ENCODE measurements around the gene RRN3.
"Not testable (repeated sequence)": the region's sequence is repeated elsewhere in the genome, so short reads cannot be mapped to it uniquely, and the experiment has no call there.

The RRN3 gene

DNA sequence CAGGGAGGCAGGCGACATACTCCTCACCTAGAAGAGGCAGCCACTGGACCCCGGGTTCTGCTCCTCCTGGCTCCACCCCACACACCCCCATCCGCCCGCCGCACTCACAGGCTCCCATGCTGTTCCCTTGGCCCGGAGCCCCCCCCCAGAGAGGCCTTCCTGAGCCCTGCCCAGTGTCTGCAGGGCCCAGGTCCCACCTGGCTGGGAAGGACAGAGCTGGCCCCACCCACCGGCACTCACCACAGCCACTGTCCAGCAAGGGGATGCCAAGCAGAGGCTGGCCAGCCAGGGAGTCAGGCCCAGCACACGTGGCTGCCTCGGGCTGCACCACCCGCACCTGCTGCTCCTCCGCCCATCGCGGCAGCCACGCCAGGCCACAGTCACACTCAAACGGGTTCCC, 43.4 kb upstream of the RRN3 start:
- H3K9me3 ChIP-seq (ENCODE audit: control extremely low read depth in 1 of 5, control insufficient read depth in 4 of 5, insufficient read depth in 2 of 5, low read depth in 1 of 5, low read length in 4 of 5); H3K4me3 ChIP-seq (ENCODE audit: control insufficient read depth in 1 of 7, extremely low read depth in 1 of 7, insufficient read depth in 4 of 7, low read depth in 2 of 7, low read length in 6 of 7); H3K27ac ChIP-seq (ENCODE audit: insufficient read depth in 1 of 2, low read depth in 1 of 2, low read length in 2 of 2, poor library complexity in 1 of 2, severe bottlenecking in 2 of 2); H3K4me1 ChIP-seq (ENCODE audit: control extremely low read depth in 1 of 4, control insufficient read depth in 4 of 4, insufficient read depth in 4 of 4, low read length in 3 of 4); DNase-seq; H3K27me3 ChIP-seq (replicated peaks in 2 of 5; ENCODE audit: control insufficient read depth in 4 of 5, insufficient read depth in 5 of 5, low read length in 4 of 5); CTCF ChIA-PET; POLR2A ChIA-PET: not testable (repeated sequence)
- 100% methylated on average over 1 of the region's 15 CpGs for WGBS (ENCODE audit: insufficient coverage)
- H3K36me3 ChIP-seq (ENCODE audit: control insufficient read depth in 4 of 4, insufficient read depth in 4 of 4, low read length in 3 of 4): peaks cover 0 to 13% (median 0%) of the 10 kb centered on the region in 4 experiments

DNA sequence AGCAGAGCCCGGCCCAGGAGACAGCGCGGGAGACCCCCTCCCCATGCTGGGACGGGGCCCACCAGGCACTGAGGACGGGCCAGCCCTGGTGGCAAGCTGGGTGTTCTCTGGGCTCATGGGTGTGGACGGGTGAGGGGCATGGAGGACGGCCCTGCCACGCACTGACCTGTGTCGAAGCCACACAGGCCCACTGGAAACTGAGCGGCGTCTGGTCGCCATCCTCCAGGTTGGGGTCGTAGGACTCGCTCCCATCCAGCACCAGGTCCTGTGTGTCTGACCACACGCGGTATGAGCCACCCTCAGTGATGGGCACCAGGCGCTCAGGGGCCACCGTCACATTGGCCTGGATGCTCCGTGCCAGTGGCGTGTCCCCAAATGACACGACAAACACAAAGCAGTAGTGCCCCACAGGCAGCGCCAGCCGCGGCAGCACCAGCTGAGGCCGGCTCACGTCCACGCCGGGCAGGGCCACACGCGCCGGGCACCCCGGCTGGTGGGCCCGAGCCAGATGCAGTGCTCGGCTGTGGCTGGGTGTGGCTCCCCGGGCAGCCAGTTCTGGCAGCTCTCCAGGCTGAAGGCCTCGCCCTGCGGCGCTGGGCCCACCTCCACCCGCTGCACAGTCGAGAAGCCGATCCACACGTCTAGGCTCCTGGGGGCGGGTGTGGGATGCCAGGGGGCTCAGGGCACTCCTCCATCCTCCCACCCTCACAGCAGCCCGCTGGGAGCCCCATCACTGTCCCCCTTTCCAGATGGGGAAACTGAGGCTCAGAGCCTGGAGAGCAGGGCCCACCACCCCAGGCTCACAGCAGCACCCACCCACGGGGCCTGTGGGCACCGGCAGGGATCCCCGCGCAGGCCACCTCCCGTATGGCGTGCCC, 41.6 kb upstream of the RRN3 start:
- H3K36me3 ChIP-seq (ENCODE audit: control insufficient read depth in 4 of 4, insufficient read depth in 4 of 4, low read length in 3 of 4): peaks cover 0 to 15% (median 0%) of the 10 kb centered on the region in 4 experiments
- 100% methylated on average over 1 of the region's 50 CpGs for WGBS (ENCODE audit: insufficient coverage)
- POLR2A ChIA-PET; H3K27me3 ChIP-seq (replicated peaks in 2 of 5; ENCODE audit: control insufficient read depth in 4 of 5, insufficient read depth in 5 of 5, low read length in 4 of 5); H3K4me1 ChIP-seq (ENCODE audit: control extremely low read depth in 1 of 4, control insufficient read depth in 4 of 4, insufficient read depth in 4 of 4, low read length in 3 of 4); CTCF ChIA-PET; H3K9me3 ChIP-seq (ENCODE audit: control extremely low read depth in 1 of 5, control insufficient read depth in 4 of 5, insufficient read depth in 2 of 5, low read depth in 1 of 5, low read length in 4 of 5); DNase-seq; H3K27ac ChIP-seq (ENCODE audit: insufficient read depth in 1 of 2, low read depth in 1 of 2, low read length in 2 of 2, poor library complexity in 1 of 2, severe bottlenecking in 2 of 2); H3K4me3 ChIP-seq (ENCODE audit: control insufficient read depth in 1 of 7, extremely low read depth in 1 of 7, insufficient read depth in 4 of 7, low read depth in 2 of 7, low read length in 6 of 7): not testable (repeated sequence)

DNA sequence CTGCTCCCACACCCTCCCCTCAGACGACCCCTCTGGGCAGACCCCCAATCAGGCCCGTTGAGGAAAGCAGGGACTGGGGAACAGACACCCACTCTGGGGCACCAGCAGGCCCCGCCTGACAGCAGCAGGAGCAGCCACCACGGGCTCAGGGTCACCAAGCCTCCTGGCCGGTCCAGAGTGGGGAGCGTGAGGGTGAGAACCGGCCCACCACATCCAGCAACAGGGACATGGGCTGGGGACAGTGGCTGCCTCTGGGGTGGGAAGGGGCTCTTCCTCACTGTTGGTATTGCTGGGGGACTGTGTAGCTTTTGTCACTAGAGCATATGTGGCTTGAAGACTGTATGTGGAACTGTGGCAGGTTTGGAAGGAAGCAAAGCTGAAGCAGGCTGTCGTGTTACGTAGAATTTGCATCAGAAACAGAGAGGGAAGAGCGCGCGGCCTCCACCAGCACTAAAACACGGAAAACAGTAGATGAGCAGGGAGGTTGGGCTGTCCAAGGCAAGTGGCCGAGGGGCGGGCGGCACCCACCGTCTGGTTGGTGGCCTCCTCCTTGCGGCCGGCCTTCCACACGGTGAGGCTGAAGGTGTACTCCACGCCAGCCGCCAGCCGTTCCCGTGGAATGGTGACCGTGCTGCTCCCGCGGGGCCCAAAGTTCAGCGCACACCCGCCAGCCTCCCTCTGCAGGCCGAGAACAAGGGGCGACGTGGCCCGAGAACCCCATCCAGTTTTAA, 40.8 kb upstream of the RRN3 start:
- H3K4me3 ChIP-seq (ENCODE audit: control insufficient read depth in 1 of 7, extremely low read depth in 1 of 7, insufficient read depth in 4 of 7, low read depth in 2 of 7, low read length in 6 of 7); DNase-seq; CTCF ChIA-PET; POLR2A ChIA-PET; H3K4me1 ChIP-seq (ENCODE audit: control extremely low read depth in 1 of 4, control insufficient read depth in 4 of 4, insufficient read depth in 4 of 4, low read length in 3 of 4); H3K27me3 ChIP-seq (replicated peaks in 2 of 5; ENCODE audit: control insufficient read depth in 4 of 5, insufficient read depth in 5 of 5, low read length in 4 of 5); H3K9me3 ChIP-seq (ENCODE audit: control extremely low read depth in 1 of 5, control insufficient read depth in 4 of 5, insufficient read depth in 2 of 5, low read depth in 1 of 5, low read length in 4 of 5); H3K27ac ChIP-seq (ENCODE audit: insufficient read depth in 1 of 2, low read depth in 1 of 2, low read length in 2 of 2, poor library complexity in 1 of 2, severe bottlenecking in 2 of 2): not testable (repeated sequence)
- WGBS (ENCODE audit: insufficient coverage): no CpG with 5 or more reads among the region's 33 CpGs
- peaks cover 0 to 15% (median 0%) of the 10 kb centered on the region in 4 experiments for H3K36me3 ChIP-seq (ENCODE audit: control insufficient read depth in 4 of 4, insufficient read depth in 4 of 4, low read length in 3 of 4)

DNA sequence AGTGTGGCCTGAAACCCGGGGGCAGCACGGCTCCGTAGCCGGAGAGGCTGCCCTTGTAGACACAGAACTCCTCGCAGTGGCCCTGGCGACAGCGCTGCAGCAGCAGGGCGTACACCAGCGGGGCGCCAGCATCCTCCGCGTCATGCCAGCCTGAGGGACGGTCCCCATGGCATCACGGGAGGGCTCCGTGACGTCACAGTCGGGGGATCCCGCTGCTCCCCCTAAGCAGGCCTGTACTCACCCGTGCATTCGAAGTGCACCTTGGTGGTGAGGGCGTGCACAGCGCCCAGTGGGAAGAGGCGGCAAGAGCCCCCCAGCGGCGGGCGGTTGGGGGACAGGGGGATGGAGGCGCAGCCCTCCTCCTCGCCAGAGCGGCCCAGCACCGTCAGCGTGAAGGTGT, 39.5 kb upstream of the RRN3 start:
- H3K27me3 ChIP-seq (replicated peaks in 2 of 5; ENCODE audit: control insufficient read depth in 4 of 5, insufficient read depth in 5 of 5, low read length in 4 of 5); H3K27ac ChIP-seq (ENCODE audit: insufficient read depth in 1 of 2, low read depth in 1 of 2, low read length in 2 of 2, poor library complexity in 1 of 2, severe bottlenecking in 2 of 2); H3K4me3 ChIP-seq (ENCODE audit: control insufficient read depth in 1 of 7, extremely low read depth in 1 of 7, insufficient read depth in 4 of 7, low read depth in 2 of 7, low read length in 6 of 7); CTCF ChIA-PET; H3K4me1 ChIP-seq (ENCODE audit: control extremely low read depth in 1 of 4, control insufficient read depth in 4 of 4, insufficient read depth in 4 of 4, low read length in 3 of 4); DNase-seq; H3K9me3 ChIP-seq (ENCODE audit: control extremely low read depth in 1 of 5, control insufficient read depth in 4 of 5, insufficient read depth in 2 of 5, low read depth in 1 of 5, low read length in 4 of 5); POLR2A ChIA-PET: not testable (repeated sequence)
- H3K36me3 ChIP-seq (ENCODE audit: control insufficient read depth in 4 of 4, insufficient read depth in 4 of 4, low read length in 3 of 4): peaks cover 0 to 18% (median 0%) of the 10 kb centered on the region in 4 experiments
- WGBS (ENCODE audit: insufficient coverage): no CpG with 5 or more reads among the region's 31 CpGs

DNA sequence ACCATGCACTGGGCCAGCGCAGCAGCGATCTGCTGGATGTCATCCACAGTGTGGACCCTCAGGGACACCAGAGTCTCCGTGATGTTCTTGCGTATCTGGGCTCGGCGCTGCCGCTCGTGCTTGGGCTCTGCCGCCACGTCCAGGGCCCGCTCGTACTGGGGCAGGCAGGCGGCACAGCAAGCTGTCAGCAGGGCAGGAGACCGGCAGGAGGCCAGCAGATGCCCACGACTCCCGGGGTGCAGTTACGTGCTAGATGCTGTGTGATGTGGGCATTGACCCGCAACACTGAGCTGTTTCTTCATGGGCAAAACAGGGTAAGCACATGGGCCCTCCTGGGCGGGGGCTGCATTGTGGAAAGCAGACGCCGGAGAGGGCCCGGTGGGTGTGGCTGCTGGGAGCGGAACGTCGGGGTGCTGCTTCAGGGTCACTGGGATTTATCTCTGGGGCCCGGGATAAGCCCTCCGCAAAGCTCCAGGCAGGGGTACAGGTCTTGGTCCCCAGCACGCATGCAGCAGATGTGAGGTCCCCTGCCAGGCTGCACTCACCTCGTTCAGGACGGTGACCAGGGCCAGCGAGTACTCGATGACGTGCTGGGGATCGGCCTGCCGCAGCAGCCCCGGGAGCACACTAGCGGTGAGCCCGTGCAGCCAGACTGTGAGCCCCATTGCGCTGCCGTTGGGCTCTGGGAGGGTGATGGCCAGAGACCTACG, 38.8 kb upstream of the RRN3 start:
- WGBS (ENCODE audit: insufficient coverage): 98% methylated on average over 7 of the region's 41 CpGs
- H3K27ac ChIP-seq (ENCODE audit: insufficient read depth in 1 of 2, low read depth in 1 of 2, low read length in 2 of 2, poor library complexity in 1 of 2, severe bottlenecking in 2 of 2); POLR2A ChIA-PET; H3K4me1 ChIP-seq (ENCODE audit: control extremely low read depth in 1 of 4, control insufficient read depth in 4 of 4, insufficient read depth in 4 of 4, low read length in 3 of 4); H3K27me3 ChIP-seq (replicated peaks in 2 of 5; ENCODE audit: control insufficient read depth in 4 of 5, insufficient read depth in 5 of 5, low read length in 4 of 5); H3K9me3 ChIP-seq (ENCODE audit: control extremely low read depth in 1 of 5, control insufficient read depth in 4 of 5, insufficient read depth in 2 of 5, low read depth in 1 of 5, low read length in 4 of 5); CTCF ChIA-PET; H3K4me3 ChIP-seq (ENCODE audit: control insufficient read depth in 1 of 7, extremely low read depth in 1 of 7, insufficient read depth in 4 of 7, low read depth in 2 of 7, low read length in 6 of 7); DNase-seq: not testable (repeated sequence)
- peaks cover 0 to 19% (median 0%) of the 10 kb centered on the region in 4 experiments for H3K36me3 ChIP-seq (ENCODE audit: control insufficient read depth in 4 of 4, insufficient read depth in 4 of 4, low read length in 3 of 4)

DNA sequence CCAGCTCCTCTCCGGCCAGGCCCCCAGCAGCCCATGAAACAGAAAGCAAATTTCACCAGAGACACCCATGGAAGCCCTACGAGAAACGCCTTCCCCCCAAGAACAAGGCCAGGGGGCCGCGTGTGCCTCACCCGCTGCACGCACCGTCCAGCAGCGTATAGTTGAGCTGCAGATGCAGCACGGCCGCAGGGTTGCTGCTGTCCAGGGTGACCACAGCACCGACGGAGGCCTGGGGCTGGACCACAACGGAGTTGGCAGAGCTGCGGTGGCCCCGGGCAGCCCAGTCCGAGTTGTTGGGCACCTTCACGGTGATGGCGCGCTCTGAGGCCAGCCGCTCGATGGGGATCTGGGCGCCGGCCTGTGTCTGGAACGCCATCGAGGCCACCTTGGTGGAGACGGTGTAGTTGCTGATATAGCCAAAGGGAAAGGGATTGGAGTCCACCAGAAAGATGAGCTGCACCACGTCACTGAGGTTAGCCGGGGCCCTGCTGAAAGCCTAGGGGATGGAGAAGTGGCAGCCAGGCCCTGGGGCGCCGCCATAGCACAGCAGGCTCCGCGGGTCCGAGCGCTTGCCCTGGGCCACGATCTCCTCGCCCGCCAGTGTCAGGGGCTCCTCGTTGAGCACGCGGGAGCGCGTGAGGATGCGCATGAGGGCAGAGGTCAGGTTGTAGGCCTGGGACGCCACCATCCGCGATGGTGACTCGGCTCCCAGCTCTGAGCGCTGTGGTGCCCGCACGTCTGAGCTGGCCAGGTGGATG, 37.0 kb upstream of the RRN3 start:
- peaks cover 0 to 21% (median 0%) of the 10 kb centered on the region in 4 experiments for H3K36me3 ChIP-seq (ENCODE audit: control insufficient read depth in 4 of 4, insufficient read depth in 4 of 4, low read length in 3 of 4)
- H3K27me3 ChIP-seq (replicated peaks in 2 of 5; ENCODE audit: control insufficient read depth in 4 of 5, insufficient read depth in 5 of 5, low read length in 4 of 5); CTCF ChIA-PET; H3K4me1 ChIP-seq (ENCODE audit: control extremely low read depth in 1 of 4, control insufficient read depth in 4 of 4, insufficient read depth in 4 of 4, low read length in 3 of 4); H3K27ac ChIP-seq (ENCODE audit: insufficient read depth in 1 of 2, low read depth in 1 of 2, low read length in 2 of 2, poor library complexity in 1 of 2, severe bottlenecking in 2 of 2); POLR2A ChIA-PET; DNase-seq; H3K9me3 ChIP-seq (ENCODE audit: control extremely low read depth in 1 of 5, control insufficient read depth in 4 of 5, insufficient read depth in 2 of 5, low read depth in 1 of 5, low read length in 4 of 5); H3K4me3 ChIP-seq (ENCODE audit: control insufficient read depth in 1 of 7, extremely low read depth in 1 of 7, insufficient read depth in 4 of 7, low read depth in 2 of 7, low read length in 6 of 7): not testable (repeated sequence)
- WGBS (ENCODE audit: insufficient coverage): 95% methylated on average over 13 of the region's 51 CpGs
